Coronary artery (tissue), 2 donors: ENCODE results near the gene SELENOP.
"Not testable (repeated sequence)": the region's sequence is repeated elsewhere in the genome, so short reads cannot be mapped to it uniquely, and the experiment has no call there.

Experiments used
- DNase-seq: peaks from one replicate; pipeline ENCODE4 v3.0.0-alpha.2; 2017; ENCODE audit warnings: low spot score
- H3K27ac ChIP-seq, 2 donors: fragments of 200-600 bp; sonication (generic); one replicate each; pipeline ENCODE4 v1.5.1; 2016 to 2019
- H3K4me3 ChIP-seq: fragments of 200-600 bp; sonication (generic); 2 replicates; pipeline ENCODE4 v1.5.1; 2016; ENCODE audit warnings: mild to moderate bottlenecking, moderate library complexity
- CTCF ChIP-seq: fragments of 200-600 bp; sonication (generic); IDR thresholded peaks from one replicate; pipeline ENCODE4 v1.5.1; 2019; ENCODE audit warnings: antibody characterized with exemption

Gene SELENOP

GRCh38 chr5:42852826-42853225 lies 41.1 kb upstream of the SELENOP start:
- Histone ChIP-seq H3K4me3 (no peak overlapping the region), H3K27ac (no peak overlapping the region)
- TF ChIP-seq CTCF: no peak
- no peak for DNase-seq

- DNase-seq: no peak
- no peak for TF ChIP-seq CTCF
- H3K27ac ChIP-seq: no peak overlapping the region
- no peak overlapping the region for H3K4me3 ChIP-seq
Measured at GRCh38 chr5:42851481-42851880, 39.8 kb upstream of the SELENOP start.

- TF ChIP-seq CTCF: no peak
- H3K4me3 ChIP-seq: no peak overlapping the region
- no peak for DNase-seq
- H3K27ac ChIP-seq: no peak overlapping the region
Measured at GRCh38 chr5:42848545-42848944, 36.9 kb upstream of the SELENOP start.

GRCh38 chr5:42844408-42844807 lies 32.7 kb upstream of the SELENOP start:
- not testable (repeated sequence) for H3K27ac ChIP-seq, DNase-seq, H3K4me3 ChIP-seq

GRCh38 chr5:42843675-42844292 lies 32.1 kb upstream of the SELENOP start:
- no peak for TF ChIP-seq CTCF
- H3K27ac ChIP-seq: peak overlapping the region in 1 of 2 donors; percentile 17
- H3K4me3 ChIP-seq: no peak overlapping the region
- DNase-seq: no peak

GRCh38 chr5:42842921-42843641 lies 31.4 kb upstream of the SELENOP start:
- no peak for TF ChIP-seq CTCF
- Histone ChIP-seq H3K27ac (peak overlapping the region; percentile 14 to 17), H3K4me3 (no peak overlapping the region)
- no peak for DNase-seq

GRCh38 chr5:42840842-42841567 lies 29.3 kb upstream of the SELENOP start:
- peak overlapping the region in 1 of 2 donors; percentile 81 for H3K27ac ChIP-seq
- no peak for TF ChIP-seq CTCF
- DNase-seq: no peak
- no peak overlapping the region for H3K4me3 ChIP-seq
